T-helper 17 cell (primary cell): Measurements from ENCODE around the gene SLC24A4. TPM values are rescaled to one million over a fixed set of nuclear protein-coding genes. Genes with fewer than 3 reads are reported as not detected.
A peak's percentile ranks its signal among the peaks of the same experiment; 100 is the strongest.

Experiments
- ATAC-seq: fragments of 150-1000 bp; cut with Tn5 transposase; 2 replicates; pipeline ENCODE4 v1.10.0; 2021; ENCODE audit warnings: mild to moderate bottlenecking, moderate library complexity
- DNase-seq, 3 donors: peaks; one replicate each; pipeline versions ENCODE4 v3.0.0 to v3.0.0-alpha.2; 2020 to 2021
- H3K9me3 ChIP-seq: one replicate; pipeline ENCODE4 v1.7.0; 2013; ENCODE audit warnings: low read length, mild to moderate bottlenecking; ENCODE audit not compliant: control insufficient read depth, poor library complexity, severe bottlenecking
- H3K27ac Mint-ChIP-seq: one replicate; pipeline ENCODE4 v1.8.0; 2022; ENCODE audit warnings: mild to moderate bottlenecking, moderate library complexity, mixed read lengths
- H3K27me3 Mint-ChIP-seq: one replicate; pipeline ENCODE4 v1.8.0; 2022; ENCODE audit warnings: mixed read lengths
- H3K36me3 Mint-ChIP-seq: one replicate; pipeline ENCODE4 v1.8.0; 2022; ENCODE audit warnings: low read depth, mixed read lengths
- H3K4me1 Mint-ChIP-seq: one replicate; pipeline ENCODE4 v1.8.0; 2022; ENCODE audit warnings: mild to moderate bottlenecking, mixed read lengths
- H3K4me3 Mint-ChIP-seq: one replicate; pipeline ENCODE4 v1.8.0; 2022; ENCODE audit warnings: mild to moderate bottlenecking, moderate library complexity, mixed read lengths
- total RNA-seq, 4 donors: library from RNA in 2 of 4; stranded (reverse) in 2 of 4; gene quantifications; one replicate each; pipeline ENCODE4 v1.2.3 and lab custom pipeline; 2022 to 2026

SLC24A4 gene
- total RNA-seq, 2 donors from 2014 or later: 0.55 to 2.0 TPM

DNA sequence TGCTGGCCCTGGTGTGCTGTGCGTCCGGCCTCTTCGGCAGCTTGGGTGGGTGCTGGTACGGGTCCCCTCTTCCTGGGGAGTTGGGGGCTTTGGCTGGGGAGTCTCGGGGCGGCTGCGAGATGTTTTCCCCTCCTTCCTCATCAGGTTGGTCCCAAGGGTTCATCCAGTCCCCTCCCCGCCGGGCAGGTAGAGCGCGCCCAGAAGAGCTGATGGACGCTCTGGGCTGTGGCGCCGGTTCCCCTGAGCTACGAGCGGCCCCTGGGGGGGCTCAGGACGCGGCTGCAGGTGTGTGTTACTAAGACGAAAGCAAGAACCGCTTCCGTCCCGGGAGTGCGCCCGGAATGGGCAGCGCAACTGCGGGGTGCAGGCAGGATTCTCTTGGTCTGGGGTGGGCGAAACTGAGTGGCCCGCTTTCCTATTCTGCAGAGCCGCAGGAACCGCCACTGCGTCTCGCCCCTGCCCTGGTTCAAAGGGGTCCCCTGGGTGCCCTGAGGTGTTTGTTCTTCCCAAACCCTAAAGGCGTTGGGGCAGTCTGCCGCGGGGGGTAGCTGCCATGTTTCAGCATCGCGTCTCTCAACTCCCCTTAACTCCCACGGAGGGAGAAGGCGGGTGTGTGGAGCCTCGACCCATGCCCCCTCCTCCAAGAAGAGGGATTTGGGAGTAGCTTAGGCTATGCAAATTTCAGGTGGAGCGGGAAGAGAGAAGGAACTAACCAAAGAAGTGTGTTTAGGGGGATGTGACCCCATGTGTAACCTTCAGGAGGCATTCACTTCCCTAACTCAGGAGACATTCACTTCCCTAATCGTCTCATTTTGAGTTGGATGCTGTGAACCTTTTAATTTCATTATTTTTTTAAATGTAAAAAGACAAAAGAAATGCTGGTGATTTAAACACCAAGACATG, 1.2 kb downstream of the SLC24A4 start:
- Mint-ChIP-seq H3K27me3 (peaks cover 53% of the 10 kb centered on the region), H3K4me3 (peak overlapping the region; percentile 68), H3K27ac (no peak overlapping the region), H3K36me3 (no peaks in the 10 kb centered on the region), H3K4me1 (peaks cover 2% of the 10 kb centered on the region)
- no peaks in the 10 kb centered on the region for H3K9me3 ChIP-seq
- no peak for ATAC-seq
- no peak for DNase-seq

GRCh38 chr14:92325835-92326234, 2.9 kb downstream of the SLC24A4 start:
- H3K27ac Mint-ChIP-seq: no peak overlapping the region
- no peak for ATAC-seq

GRCh38 chr14:92328664-92329255, 5.8 kb downstream of the SLC24A4 start:
- Mint-ChIP-seq H3K36me3 (no peaks in the 10 kb centered on the region), H3K4me1 (peaks cover 2% of the 10 kb centered on the region), H3K4me3 (no peak overlapping the region), H3K27ac (no peak overlapping the region), H3K27me3 (peaks cover 25% of the 10 kb centered on the region)
- ATAC-seq (no peak), DNase-seq (no peak)
- no peaks in the 10 kb centered on the region for H3K9me3 ChIP-seq

More at GRCh38 chr14:92325835-92326234, 2.9 kb downstream of the SLC24A4 start:
- Mint-ChIP-seq H3K27me3 (peaks cover 41% of the 10 kb centered on the region), H3K4me3 (no peak overlapping the region), H3K36me3 (no peaks in the 10 kb centered on the region), H3K4me1 (peaks cover 2% of the 10 kb centered on the region)
- DNase-seq: no peak
- H3K9me3 ChIP-seq: no peaks in the 10 kb centered on the region

GRCh38 chr14:92334050-92334449, 11.1 kb downstream of the SLC24A4 start:
- no peak overlapping the region for H3K4me3 Mint-ChIP-seq

DNA sequence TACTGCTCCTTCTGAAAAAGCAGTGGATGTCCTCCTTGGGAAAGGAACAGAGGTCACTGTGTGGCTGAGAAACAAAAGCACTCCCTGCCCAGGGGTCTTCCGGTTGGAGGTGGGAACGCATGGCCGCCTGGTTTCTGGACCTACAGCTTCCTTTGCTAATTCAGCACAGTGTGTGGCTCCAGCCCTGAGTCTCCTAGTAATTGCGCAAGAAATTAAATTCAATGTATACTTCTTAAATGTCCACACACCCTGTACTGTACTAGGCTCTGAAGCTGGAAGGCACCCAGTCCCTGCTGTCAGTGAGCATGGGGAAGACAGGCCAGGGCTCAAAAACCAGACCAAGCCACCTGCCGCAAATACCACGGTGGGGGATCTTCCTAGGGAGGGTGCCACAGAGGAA, 13.4 kb downstream of the SLC24A4 start:
- H3K9me3 ChIP-seq: no peaks in the 10 kb centered on the region
- Mint-ChIP-seq H3K4me1 (peaks cover 5% of the 10 kb centered on the region), H3K4me3 (no peak overlapping the region), H3K27me3 (peaks cover 43% of the 10 kb centered on the region), H3K27ac (no peak overlapping the region), H3K36me3 (peaks cover 4% of the 10 kb centered on the region)
- no peak for DNase-seq
- no peak for ATAC-seq

More at GRCh38 chr14:92334050-92334449, 11.1 kb downstream of the SLC24A4 start:
- H3K27ac Mint-ChIP-seq: no peak overlapping the region
- ATAC-seq (no peak), DNase-seq (no peak)
- no peaks in the 10 kb centered on the region for H3K9me3 ChIP-seq
- H3K27me3 Mint-ChIP-seq: peaks cover 20% of the 10 kb centered on the region
- H3K36me3 Mint-ChIP-seq: no peaks in the 10 kb centered on the region
- peaks cover 2% of the 10 kb centered on the region for H3K4me1 Mint-ChIP-seq

DNA sequence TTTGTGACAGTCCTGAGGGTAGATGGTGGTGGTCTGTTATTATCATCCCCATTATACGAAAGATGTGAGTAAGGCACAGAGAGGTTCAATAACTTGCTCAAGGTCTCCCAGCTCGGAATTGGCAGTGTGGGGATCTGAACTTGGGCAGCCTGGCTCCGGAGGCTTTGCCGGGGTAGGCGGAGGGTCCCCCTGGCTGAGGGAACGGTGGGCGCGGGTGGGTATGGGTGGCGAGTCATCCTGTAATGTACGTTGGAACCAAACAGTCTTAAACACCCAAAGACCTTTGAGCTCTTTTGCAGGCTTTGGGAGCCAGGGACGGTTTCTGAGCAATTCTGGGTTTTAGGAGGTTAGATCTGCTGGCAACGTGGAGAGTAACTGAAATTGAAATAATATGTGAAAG, 16.5 kb downstream of the SLC24A4 start:
- H3K36me3 Mint-ChIP-seq: peaks cover 8% of the 10 kb centered on the region
- no peaks in the 10 kb centered on the region for H3K9me3 ChIP-seq
- H3K27ac Mint-ChIP-seq: no peak overlapping the region
- DNase-seq (no peak), ATAC-seq (no peak)
- H3K4me1 Mint-ChIP-seq: peaks cover 6% of the 10 kb centered on the region
- H3K4me3 Mint-ChIP-seq: no peak overlapping the region
- peaks cover 60% of the 10 kb centered on the region for H3K27me3 Mint-ChIP-seq

GRCh38 chr14:92340071-92340470, 17.1 kb downstream of the SLC24A4 start:
- H3K4me1 Mint-ChIP-seq: peaks cover 6% of the 10 kb centered on the region
- H3K4me3 Mint-ChIP-seq: no peak overlapping the region
- no peaks in the 10 kb centered on the region for H3K9me3 ChIP-seq
- DNase-seq (no peak), ATAC-seq (no peak)
- H3K27ac Mint-ChIP-seq: no peak overlapping the region
- peaks cover 60% of the 10 kb centered on the region for H3K27me3 Mint-ChIP-seq
- peaks cover 8% of the 10 kb centered on the region for H3K36me3 Mint-ChIP-seq

- DNase-seq: no peak
- H3K27me3 Mint-ChIP-seq: peaks cover 65% of the 10 kb centered on the region
- ATAC-seq: no peak
- H3K4me3 Mint-ChIP-seq: no peak overlapping the region
- peaks cover 6% of the 10 kb centered on the region for H3K4me1 Mint-ChIP-seq
- no peak overlapping the region for H3K27ac Mint-ChIP-seq
- H3K9me3 ChIP-seq: no peaks in the 10 kb centered on the region
- peaks cover 11% of the 10 kb centered on the region for H3K36me3 Mint-ChIP-seq
These were observed 18.0 kb downstream of the SLC24A4 start for GRCh38 chr14:92340931-92341330.

DNA sequence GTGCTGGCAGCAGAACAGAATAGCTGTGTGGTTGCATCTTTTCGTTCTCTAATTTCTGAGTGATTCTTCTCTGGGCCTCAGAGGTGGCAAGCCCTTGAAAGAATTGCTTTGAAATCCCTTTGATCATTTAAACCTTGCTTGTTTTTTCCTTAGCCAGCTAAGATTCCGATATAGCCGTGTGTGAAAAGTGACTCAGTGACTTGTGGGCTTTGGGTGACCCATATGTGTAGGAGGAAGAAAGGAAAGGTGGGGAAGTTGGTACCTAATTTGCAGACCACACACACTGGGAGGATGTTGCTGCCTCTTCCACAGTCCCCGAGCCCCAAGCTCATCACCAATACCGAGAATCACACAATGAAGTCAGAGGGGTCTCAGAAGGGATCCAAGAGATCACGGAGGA, 18.8 kb downstream of the SLC24A4 start:
- H3K27ac Mint-ChIP-seq: no peak overlapping the region
- ATAC-seq: no peak
- H3K4me1 Mint-ChIP-seq: peaks cover 6% of the 10 kb centered on the region

GRCh38 chr14:92348154-92348553, 25.2 kb downstream of the SLC24A4 start:
- no peak overlapping the region for H3K27ac Mint-ChIP-seq
- peaks cover 5% of the 10 kb centered on the region for H3K36me3 Mint-ChIP-seq
- DNase-seq (no peak), ATAC-seq (no peak)
- H3K9me3 ChIP-seq: no peaks in the 10 kb centered on the region
- no peak overlapping the region for H3K4me3 Mint-ChIP-seq
- no peaks in the 10 kb centered on the region for H3K4me1 Mint-ChIP-seq
- H3K27me3 Mint-ChIP-seq: peaks cover 20% of the 10 kb centered on the region

More for the DNA sequence above, 18.8 kb downstream of the SLC24A4 start:
- Mint-ChIP-seq H3K4me3 (no peak overlapping the region), H3K36me3 (peaks cover 11% of the 10 kb centered on the region), H3K27me3 (peaks cover 61% of the 10 kb centered on the region)
- no peaks in the 10 kb centered on the region for H3K9me3 ChIP-seq
- no peak for DNase-seq

DNA sequence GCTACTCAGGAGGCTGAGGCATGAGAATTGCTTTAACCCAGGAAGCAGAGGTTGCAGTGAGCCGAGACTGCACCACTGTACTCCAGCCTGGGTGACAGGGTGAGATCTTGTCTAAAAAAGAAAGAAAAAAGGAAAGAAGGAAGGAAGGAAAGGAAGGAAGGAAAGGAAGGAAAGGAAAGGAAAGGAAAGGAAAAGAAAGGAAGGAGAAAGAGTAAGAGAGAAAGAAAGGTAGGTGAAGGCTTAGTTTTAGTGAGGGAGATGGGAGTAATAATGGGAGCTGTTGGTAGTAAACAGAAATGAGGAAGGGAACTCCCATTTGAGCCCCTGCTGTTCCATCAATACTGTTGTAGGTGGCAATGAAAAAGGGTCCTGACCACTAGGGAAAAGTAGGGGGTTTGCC, 28.8 kb downstream of the SLC24A4 start:
- H3K9me3 ChIP-seq: no peaks in the 10 kb centered on the region
- ATAC-seq (no peak), DNase-seq (no peak)
- peaks cover 23% of the 10 kb centered on the region for H3K27me3 Mint-ChIP-seq
- H3K36me3 Mint-ChIP-seq: no peaks in the 10 kb centered on the region
- no peak overlapping the region for H3K27ac Mint-ChIP-seq
- H3K4me3 Mint-ChIP-seq: no peak overlapping the region
- no peaks in the 10 kb centered on the region for H3K4me1 Mint-ChIP-seq

- DNase-seq (no peak), ATAC-seq (no peak)
These were observed 29.4 kb downstream of the SLC24A4 start for GRCh38 chr14:92352158-92352985.

DNA sequence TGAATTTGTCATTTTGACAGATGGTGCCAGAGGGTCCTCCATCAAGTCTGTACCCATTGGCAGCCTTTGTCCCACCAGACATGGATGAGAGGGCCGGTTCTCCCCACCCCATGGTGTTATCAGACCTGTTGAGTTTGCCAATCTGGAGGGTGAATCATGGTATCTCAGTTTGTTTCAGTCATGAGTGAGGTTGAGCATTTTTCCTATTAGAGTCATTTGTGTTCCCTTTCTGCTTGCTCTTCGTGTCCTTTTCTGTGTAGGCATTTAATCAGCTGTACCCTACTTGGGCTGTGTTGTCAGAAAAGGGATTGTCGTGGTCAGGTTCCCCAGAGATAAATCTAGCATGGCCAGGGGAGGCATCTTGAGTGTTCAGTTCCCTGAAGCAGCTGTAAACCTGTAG, 30.5 kb downstream of the SLC24A4 start:
- Mint-ChIP-seq H3K36me3 (no peaks in the 10 kb centered on the region), H3K4me1 (no peaks in the 10 kb centered on the region), H3K4me3 (no peak overlapping the region), H3K27me3 (peaks cover 40% of the 10 kb centered on the region), H3K27ac (no peak overlapping the region)
- DNase-seq: no peak
- no peak for ATAC-seq
- no peaks in the 10 kb centered on the region for H3K9me3 ChIP-seq

More at GRCh38 chr14:92352158-92352985, 29.4 kb downstream of the SLC24A4 start:
- H3K27me3 Mint-ChIP-seq: peaks cover 29% of the 10 kb centered on the region
- H3K4me1 Mint-ChIP-seq: no peaks in the 10 kb centered on the region
- no peak overlapping the region for H3K27ac Mint-ChIP-seq
- no peaks in the 10 kb centered on the region for H3K36me3 Mint-ChIP-seq
- H3K9me3 ChIP-seq: no peaks in the 10 kb centered on the region
- H3K4me3 Mint-ChIP-seq: no peak overlapping the region
